ENCODE results near the gene MYL10.

Gene MYL10

GRCh38 chr7:101629171-101629570 is at the start of gene MYL10:
Gene MYL10 (minus strand): TSS chr7:101629296. CDS start chr7:101629118, 178 bp downstream.
- no peak for DNase-seq (ENCODE audit: low read depth)
- no peak for TF ChIP-seq CTCF (conservative IDR thresholded peaks at IDR 0.05; ENCODE audit: low read length)
- no peak within 1 kb of the TSS for H3K4me3 ChIP-seq (ENCODE audit: low read length)

- TF ChIP-seq CTCF (conservative IDR thresholded peaks at IDR 0.05; ENCODE audit: low read length) = no peak
- DNase-seq (ENCODE audit: low read depth) = peak; percentile 71
- H3K4me3 ChIP-seq (ENCODE audit: low read length) = no peak overlapping the region
Observed at GRCh38 chr7:101678658-101679057, 49.6 kb upstream of the MYL10 start.

GRCh38 chr7:101677797-101678479 is 48.8 kb upstream of the MYL10 start:
- H3K4me3 ChIP-seq (ENCODE audit: low read length) = no peak overlapping the region
- DNase-seq (ENCODE audit: low read depth) = peak; percentile 34
- no peak for TF ChIP-seq CTCF (conservative IDR thresholded peaks at IDR 0.05; ENCODE audit: low read length)

GRCh38 chr7:101677391-101677790 is 48.3 kb upstream of the MYL10 start:
- H3K4me3 ChIP-seq (ENCODE audit: low read length) = no peak overlapping the region
- no peak for TF ChIP-seq CTCF (conservative IDR thresholded peaks at IDR 0.05; ENCODE audit: low read length)
- DNase-seq (ENCODE audit: low read depth) = no peak

- H3K4me3 ChIP-seq (ENCODE audit: low read length) = no peak overlapping the region
- no peak for TF ChIP-seq CTCF (conservative IDR thresholded peaks at IDR 0.05; ENCODE audit: low read length)
- no peak for DNase-seq (ENCODE audit: low read depth)
Observed at GRCh38 chr7:101676956-101677355, 47.9 kb upstream of the MYL10 start.

- DNase-seq (ENCODE audit: low read depth) = no peak
- H3K4me3 ChIP-seq (ENCODE audit: low read length) = no peak overlapping the region
- TF ChIP-seq CTCF (conservative IDR thresholded peaks at IDR 0.05; ENCODE audit: low read length) = no peak
Observed at GRCh38 chr7:101676062-101676598, 47.0 kb upstream of the MYL10 start.

GRCh38 chr7:101674439-101674838 is 45.3 kb upstream of the MYL10 start:
- H3K4me3 ChIP-seq (ENCODE audit: low read length) = no peak overlapping the region
- DNase-seq (ENCODE audit: low read depth) = no peak
- no peak for TF ChIP-seq CTCF (conservative IDR thresholded peaks at IDR 0.05; ENCODE audit: low read length)
